ENCODE measurements around the gene BORA. TPM values are rescaled to one million over a fixed set of nuclear protein-coding genes. Genes with fewer than 3 reads are reported as not detected.
"Not testable (repeated sequence)": the region's sequence is repeated elsewhere in the genome, so short reads cannot be mapped to it uniquely, and the experiment has no call there.

Gene BORA
- total RNA-seq, 1 donor from 2014 or later, result 6.1 TPM

GRCh38 chr13:72763411-72763810 lies 35.7 kb downstream of the BORA start:
- no peak for DNase-seq (ENCODE audit: low read depth, low spot score)

- no peak for DNase-seq (ENCODE audit: low read depth, low spot score)
Measured at GRCh38 chr13:72774019-72774418, 46.3 kb downstream of the BORA start.

GRCh38 chr13:72781451-72782439 lies 54.0 kb downstream of the BORA start, which contains the start of the genes DIS3 and PIBF1:
Gene DIS3 (minus strand): TSS chr13:72781900. CDS start chr13:72781832, 68 bp downstream.
Gene PIBF1 (plus strand): TSS chr13:72782133. CDS start chr13:72783470, 1,337 bp downstream.
- DNase-seq (ENCODE audit: low read depth, low spot score), result peak; percentile 94

GRCh38 chr13:72782717-72783116 lies 55.0 kb downstream of the BORA start:
- DNase-seq (ENCODE audit: low read depth, low spot score), result no peak

GRCh38 chr13:72784679-72785078 lies 57.0 kb downstream of the BORA start:
- not testable (repeated sequence) for DNase-seq (ENCODE audit: low read depth, low spot score)

- no peak for DNase-seq (ENCODE audit: low read depth, low spot score)
Measured at GRCh38 chr13:72788831-72789230, 61.1 kb downstream of the BORA start.

GRCh38 chr13:72792640-72793039 lies 64.9 kb downstream of the BORA start:
- DNase-seq (ENCODE audit: low read depth, low spot score), result no peak

GRCh38 chr13:72798817-72799216 lies 71.1 kb downstream of the BORA start:
- no peak for DNase-seq (ENCODE audit: low read depth, low spot score)

- no peak for DNase-seq (ENCODE audit: low read depth, low spot score)
Measured at GRCh38 chr13:72804301-72804700, 76.6 kb downstream of the BORA start.

Other genes starting within 250 kb of the BORA start
- 16.2 and 20.1 TPM in 2 replicates for gene MZT1, start 294 bp upstream of the BORA start, total RNA-seq
- 47.9 and 53.0 TPM in 2 replicates for gene DIS3, start 54.0 kb downstream of the BORA start, total RNA-seq
- gene PIBF1, start 54.2 kb downstream of the BORA start, total RNA-seq, result 19.1 and 21.9 TPM in 2 replicates

Data from pulmonary artery endothelial cell (primary cell).